Measurements from ENCODE around the gene ARL15. TPM values are rescaled to one million over a fixed set of nuclear protein-coding genes. Genes with fewer than 3 reads are reported as not detected.

The ARL15 gene
- total and polyA plus RNA-seq, 3 experiments from 2014 or later = 5.6 to 18.8 (median 6.5) TPM

- Histone ChIP-seq H3K36me3 (ENCODE audit: insufficient read depth, low read length) (no peaks in the 10 kb centered on the region), H3K27me3 (ENCODE audit: insufficient read depth, low read length, poor library complexity, severe bottlenecking) (no peaks in the 10 kb centered on the region), H3K4me3 (ENCODE audit: low read length) (no peak overlapping the region), H3K27ac (ENCODE audit: low read depth, low read length) (no peak overlapping the region), H3K4me1 (ENCODE audit: insufficient read depth, low read length) (no peaks in the 10 kb centered on the region), H3K9me3 (ENCODE audit: low read length) (no peaks in the 10 kb centered on the region)
- Mint-ChIP-seq H3K27me3 (no peaks in the 10 kb centered on the region), H3K27ac (peak overlapping the region in 1 of 8 donors; percentile 9), H3K36me3 (peaks cover 9 to 14% (median 12%) of the 10 kb centered on the region in 3 donors), H3K4me1 (peaks cover 0 to 24% (median 4%) of the 10 kb centered on the region in 3 donors), H3K4me3 (peak overlapping the region in 1 of 7 donors; percentile 45), H3K9me3 (no peaks in the 10 kb centered on the region)
- DNase-seq = no peak
- POLR2A ChIA-PET = no interaction called here
- CTCF ChIA-PET = interaction anchor here (1.2 kb wide), 1 partner anchor 28 kb away, joined by 3 read pairs; no protein-coding TSS in a partner anchor
These were observed 194.5 kb downstream of the ARL15 start for GRCh38 chr5:54115735-54116403.

- Mint-ChIP-seq H3K27ac (no peak overlapping the region), H3K9me3 (no peaks in the 10 kb centered on the region), H3K36me3 (peaks cover 8 to 14% (median 12%) of the 10 kb centered on the region in 3 donors), H3K4me1 (peaks cover 0 to 7% (median 3%) of the 10 kb centered on the region in 3 donors), H3K4me3 (no peak overlapping the region), H3K27me3 (no peaks in the 10 kb centered on the region)
- no peak overlapping the region for H3K4me3 ChIP-seq (ENCODE audit: low read length)
- no peak overlapping the region for H3K27ac ChIP-seq (ENCODE audit: low read depth, low read length)
- H3K4me1 ChIP-seq (ENCODE audit: insufficient read depth, low read length) = no peaks in the 10 kb centered on the region
- POLR2A ChIA-PET = no interaction called here
- no peaks in the 10 kb centered on the region for H3K27me3 ChIP-seq (ENCODE audit: insufficient read depth, low read length, poor library complexity, severe bottlenecking)
- no peaks in the 10 kb centered on the region for H3K9me3 ChIP-seq (ENCODE audit: low read length)
- no peak for DNase-seq
- CTCF ChIA-PET = interaction anchor here (1.1 kb wide), 1 partner anchor 116 kb away, joined by 3 read pairs; no protein-coding TSS in a partner anchor
- H3K36me3 ChIP-seq (ENCODE audit: insufficient read depth, low read length) = no peaks in the 10 kb centered on the region
These were observed 197.3 kb downstream of the ARL15 start for GRCh38 chr5:54113060-54113459.

GRCh38 chr5:54109626-54110330 lies 200.6 kb downstream of the ARL15 start:
- H3K27ac Mint-ChIP-seq = no peak overlapping the region

GRCh38 chr5:54108136-54108535 lies 202.2 kb downstream of the ARL15 start:
- no peaks in the 10 kb centered on the region for H3K27me3 Mint-ChIP-seq
- H3K4me1 Mint-ChIP-seq = no peaks in the 10 kb centered on the region
- H3K9me3 Mint-ChIP-seq = no peaks in the 10 kb centered on the region
- H3K36me3 Mint-ChIP-seq = peaks cover 17 to 26% (median 17%) of the 10 kb centered on the region in 3 donors
- Histone ChIP-seq H3K27me3 (ENCODE audit: insufficient read depth, low read length, poor library complexity, severe bottlenecking) (no peaks in the 10 kb centered on the region), H3K4me3 (ENCODE audit: low read length) (no peak overlapping the region), H3K36me3 (ENCODE audit: insufficient read depth, low read length) (no peaks in the 10 kb centered on the region), H3K9me3 (ENCODE audit: low read length) (no peaks in the 10 kb centered on the region), H3K4me1 (ENCODE audit: insufficient read depth, low read length) (no peaks in the 10 kb centered on the region), H3K27ac (ENCODE audit: low read depth, low read length) (no peak overlapping the region)
- H3K4me3 Mint-ChIP-seq = no peak overlapping the region
- no peak for DNase-seq
- no peak overlapping the region for H3K27ac Mint-ChIP-seq
- POLR2A ChIA-PET = no interaction called here
- CTCF ChIA-PET = no interaction called here

More at GRCh38 chr5:54109626-54110330, 200.6 kb downstream of the ARL15 start:
- H3K4me1 Mint-ChIP-seq = no peaks in the 10 kb centered on the region
- no peak overlapping the region for H3K4me3 Mint-ChIP-seq
- DNase-seq = no peak
- peaks cover 17 to 30% (median 21%) of the 10 kb centered on the region in 3 donors for H3K36me3 Mint-ChIP-seq
- Histone ChIP-seq H3K4me3 (ENCODE audit: low read length) (no peak overlapping the region), H3K27ac (ENCODE audit: low read depth, low read length) (no peak overlapping the region), H3K36me3 (ENCODE audit: insufficient read depth, low read length) (no peaks in the 10 kb centered on the region), H3K9me3 (ENCODE audit: low read length) (no peaks in the 10 kb centered on the region), H3K4me1 (ENCODE audit: insufficient read depth, low read length) (no peaks in the 10 kb centered on the region), H3K27me3 (ENCODE audit: insufficient read depth, low read length, poor library complexity, severe bottlenecking) (no peaks in the 10 kb centered on the region)
- H3K27me3 Mint-ChIP-seq = no peaks in the 10 kb centered on the region
- ChIA-PET CTCF (no interaction called here), POLR2A (no interaction called here)
- no peaks in the 10 kb centered on the region for H3K9me3 Mint-ChIP-seq

GRCh38 chr5:54103871-54104270 lies 206.5 kb downstream of the ARL15 start:
- peak overlapping the region in 1 of 8 donors; percentile 44 for H3K27ac Mint-ChIP-seq
- peaks cover 0 to 5% (median 3%) of the 10 kb centered on the region in 3 donors for H3K4me1 Mint-ChIP-seq
- H3K4me3 ChIP-seq (ENCODE audit: low read length) = no peak overlapping the region
- no peak for DNase-seq
- H3K9me3 ChIP-seq (ENCODE audit: low read length) = no peaks in the 10 kb centered on the region
- peaks cover 8 to 18% (median 14%) of the 10 kb centered on the region in 3 donors for H3K36me3 Mint-ChIP-seq
- CTCF ChIA-PET = no interaction called here
- no peaks in the 10 kb centered on the region for H3K4me1 ChIP-seq (ENCODE audit: insufficient read depth, low read length)
- POLR2A ChIA-PET = no interaction called here
- H3K36me3 ChIP-seq (ENCODE audit: insufficient read depth, low read length) = no peaks in the 10 kb centered on the region
- H3K27me3 Mint-ChIP-seq = no peaks in the 10 kb centered on the region
- no peak overlapping the region for H3K27ac ChIP-seq (ENCODE audit: low read depth, low read length)
- no peaks in the 10 kb centered on the region for H3K9me3 Mint-ChIP-seq
- no peaks in the 10 kb centered on the region for H3K27me3 ChIP-seq (ENCODE audit: insufficient read depth, low read length, poor library complexity, severe bottlenecking)
- no peak overlapping the region for H3K4me3 Mint-ChIP-seq

- H3K36me3 Mint-ChIP-seq = peaks cover 0 to 2% (median 0%) of the 10 kb centered on the region in 3 donors
- Histone ChIP-seq H3K27ac (ENCODE audit: low read depth, low read length) (no peak overlapping the region), H3K4me1 (ENCODE audit: insufficient read depth, low read length) (no peaks in the 10 kb centered on the region), H3K27me3 (ENCODE audit: insufficient read depth, low read length, poor library complexity, severe bottlenecking) (no peaks in the 10 kb centered on the region), H3K9me3 (ENCODE audit: low read length) (no peaks in the 10 kb centered on the region), H3K36me3 (ENCODE audit: insufficient read depth, low read length) (no peaks in the 10 kb centered on the region), H3K4me3 (ENCODE audit: low read length) (no peak overlapping the region)
- H3K27ac Mint-ChIP-seq = no peak overlapping the region
- no peaks in the 10 kb centered on the region for H3K9me3 Mint-ChIP-seq
- POLR2A ChIA-PET = no interaction called here
- H3K4me3 Mint-ChIP-seq = no peak overlapping the region
- no peaks in the 10 kb centered on the region for H3K27me3 Mint-ChIP-seq
- CTCF ChIA-PET = no interaction called here
- H3K4me1 Mint-ChIP-seq = peaks cover 0 to 5% (median 3%) of the 10 kb centered on the region in 3 donors
- DNase-seq = no peak
These were observed 212.1 kb downstream of the ARL15 start for GRCh38 chr5:54098267-54098666.

GRCh38 chr5:54095969-54096368 lies 214.4 kb downstream of the ARL15 start:
- Histone ChIP-seq H3K27ac (ENCODE audit: low read depth, low read length) (no peak overlapping the region), H3K36me3 (ENCODE audit: insufficient read depth, low read length) (no peaks in the 10 kb centered on the region), H3K27me3 (ENCODE audit: insufficient read depth, low read length, poor library complexity, severe bottlenecking) (no peaks in the 10 kb centered on the region), H3K4me1 (ENCODE audit: insufficient read depth, low read length) (no peaks in the 10 kb centered on the region), H3K4me3 (ENCODE audit: low read length) (no peak overlapping the region), H3K9me3 (ENCODE audit: low read length) (no peaks in the 10 kb centered on the region)
- ChIA-PET CTCF (no interaction called here), POLR2A (no interaction called here)
- Mint-ChIP-seq H3K4me1 (peaks cover 0 to 2% (median 0%) of the 10 kb centered on the region in 3 donors), H3K36me3 (peaks cover 2 to 5% (median 2%) of the 10 kb centered on the region in 3 donors), H3K9me3 (no peaks in the 10 kb centered on the region), H3K4me3 (no peak overlapping the region), H3K27me3 (no peaks in the 10 kb centered on the region), H3K27ac (peak overlapping the region in 1 of 8 donors; percentile 28)
- no peak for DNase-seq

- H3K27me3 ChIP-seq (ENCODE audit: insufficient read depth, low read length, poor library complexity, severe bottlenecking) = no peaks in the 10 kb centered on the region
- Mint-ChIP-seq H3K4me3 (no peak overlapping the region), H3K27ac (no peak overlapping the region), H3K36me3 (peaks cover 2 to 5% (median 2%) of the 10 kb centered on the region in 3 donors), H3K4me1 (no peaks in the 10 kb centered on the region), H3K9me3 (no peaks in the 10 kb centered on the region), H3K27me3 (no peaks in the 10 kb centered on the region)
- no peaks in the 10 kb centered on the region for H3K9me3 ChIP-seq (ENCODE audit: low read length)
- CTCF ChIA-PET = no interaction called here
- no peak for DNase-seq
- POLR2A ChIA-PET = no interaction called here
- H3K4me1 ChIP-seq (ENCODE audit: insufficient read depth, low read length) = no peaks in the 10 kb centered on the region
- H3K27ac ChIP-seq (ENCODE audit: low read depth, low read length) = no peak overlapping the region
- H3K36me3 ChIP-seq (ENCODE audit: insufficient read depth, low read length) = no peaks in the 10 kb centered on the region
- H3K4me3 ChIP-seq (ENCODE audit: low read length) = no peak overlapping the region
These were observed 215.7 kb downstream of the ARL15 start for GRCh38 chr5:54094706-54095105.

Data from CD8-positive, alpha-beta memory T cell (primary cell).